ENCODE data around the gene LEPROT.

DNA sequence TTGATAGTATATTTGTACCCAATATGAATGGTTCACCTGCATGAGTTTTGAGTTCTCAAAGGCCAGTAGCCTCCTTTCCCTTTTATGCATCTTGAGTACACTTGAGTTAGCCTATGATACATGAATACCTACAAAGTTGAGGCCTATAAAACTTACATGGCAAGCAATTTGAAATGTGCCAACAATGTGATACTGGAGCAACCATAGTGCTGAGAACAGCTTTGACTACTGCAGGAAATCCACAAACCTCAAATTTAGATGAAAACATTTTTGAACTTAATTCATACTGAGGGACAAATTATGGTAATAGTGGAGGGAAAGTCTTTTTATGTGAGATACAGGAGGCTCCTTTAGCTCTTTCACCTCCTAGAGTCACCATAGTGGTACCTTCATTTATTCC is 37.4 kb downstream of the LEPROT start:
- TF ChIP-seq, protein P1, sequence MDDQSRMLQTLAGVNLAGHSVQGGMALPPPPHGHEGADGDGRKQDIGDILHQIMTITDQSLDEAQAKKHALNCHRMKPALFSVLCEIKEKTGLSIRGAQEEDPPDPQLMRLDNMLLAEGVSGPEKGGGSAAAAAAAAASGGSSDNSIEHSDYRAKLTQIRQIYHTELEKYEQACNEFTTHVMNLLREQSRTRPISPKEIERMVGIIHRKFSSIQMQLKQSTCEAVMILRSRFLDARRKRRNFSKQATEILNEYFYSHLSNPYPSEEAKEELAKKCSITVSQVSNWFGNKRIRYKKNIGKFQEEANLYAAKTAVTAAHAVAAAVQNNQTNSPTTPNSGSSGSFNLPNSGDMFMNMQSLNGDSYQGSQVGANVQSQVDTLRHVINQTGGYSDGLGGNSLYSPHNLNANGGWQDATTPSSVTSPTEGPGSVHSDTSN (IDR thresholded peaks at IDR 0.05; ENCODE audit: insufficient replicate concordance, low read depth, low read length), result no peak
- TF ChIP-seq ZNF622 (IDR thresholded peaks at IDR 0.05), result no peak
- no peak for TF ChIP-seq EP300 (IDR thresholded peaks at IDR 0.05; ENCODE audit: borderline replicate concordance in 1 of 2, control insufficient read depth in 1 of 2, low read depth in 2 of 2, low read length in 2 of 2)
- TF ChIP-seq, protein P2, sequence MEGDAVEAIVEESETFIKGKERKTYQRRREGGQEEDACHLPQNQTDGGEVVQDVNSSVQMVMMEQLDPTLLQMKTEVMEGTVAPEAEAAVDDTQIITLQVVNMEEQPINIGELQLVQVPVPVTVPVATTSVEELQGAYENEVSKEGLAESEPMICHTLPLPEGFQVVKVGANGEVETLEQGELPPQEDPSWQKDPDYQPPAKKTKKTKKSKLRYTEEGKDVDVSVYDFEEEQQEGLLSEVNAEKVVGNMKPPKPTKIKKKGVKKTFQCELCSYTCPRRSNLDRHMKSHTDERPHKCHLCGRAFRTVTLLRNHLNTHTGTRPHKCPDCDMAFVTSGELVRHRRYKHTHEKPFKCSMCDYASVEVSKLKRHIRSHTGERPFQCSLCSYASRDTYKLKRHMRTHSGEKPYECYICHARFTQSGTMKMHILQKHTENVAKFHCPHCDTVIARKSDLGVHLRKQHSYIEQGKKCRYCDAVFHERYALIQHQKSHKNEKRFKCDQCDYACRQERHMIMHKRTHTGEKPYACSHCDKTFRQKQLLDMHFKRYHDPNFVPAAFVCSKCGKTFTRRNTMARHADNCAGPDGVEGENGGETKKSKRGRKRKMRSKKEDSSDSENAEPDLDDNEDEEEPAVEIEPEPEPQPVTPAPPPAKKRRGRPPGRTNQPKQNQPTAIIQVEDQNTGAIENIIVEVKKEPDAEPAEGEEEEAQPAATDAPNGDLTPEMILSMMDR (IDR thresholded peaks at IDR 0.05 in 2 of 3, conservative IDR thresholded peaks at IDR 0.05 in 1 of 3; ENCODE audit: control insufficient read depth in 2 of 3, extremely low read depth in 1 of 3, insufficient read depth in 1 of 3, low read depth in 3 of 3, low read length in 3 of 3), result no peak
- TF ChIP-seq CEBPB (IDR thresholded peaks at IDR 0.05; ENCODE audit: borderline replicate concordance in 1 of 2, low read depth in 2 of 2, low read length in 2 of 2), result no peak
- TF ChIP-seq TCF7 (IDR thresholded peaks at IDR 0.05; ENCODE audit: borderline replicate concordance), result no peak
- TF ChIP-seq POLR2A (IDR thresholded peaks at IDR 0.05; ENCODE audit: low read depth, low read length), result no peak
- no peak for TF ChIP-seq MYC (IDR thresholded peaks at IDR 0.05; ENCODE audit: insufficient read depth, insufficient read length, insufficient replicate concordance, low read length, severe bottlenecking)
- no peak for TF ChIP-seq PML (IDR thresholded peaks at IDR 0.05; ENCODE audit: low read length)
